GM18520 (cell line): Measurements from ENCODE around the gene SRPX2.
A peak's percentile ranks its signal among the peaks of the same experiment; 100 is the strongest.

ENCODE experiments used
- ATAC-seq: cut with Tn5 transposase; IDR thresholded peaks from one replicate; pipeline ENCODE4 v1.9.1; 2021; ENCODE audit not compliant: unreplicated experiment

Gene SRPX2, protein sequence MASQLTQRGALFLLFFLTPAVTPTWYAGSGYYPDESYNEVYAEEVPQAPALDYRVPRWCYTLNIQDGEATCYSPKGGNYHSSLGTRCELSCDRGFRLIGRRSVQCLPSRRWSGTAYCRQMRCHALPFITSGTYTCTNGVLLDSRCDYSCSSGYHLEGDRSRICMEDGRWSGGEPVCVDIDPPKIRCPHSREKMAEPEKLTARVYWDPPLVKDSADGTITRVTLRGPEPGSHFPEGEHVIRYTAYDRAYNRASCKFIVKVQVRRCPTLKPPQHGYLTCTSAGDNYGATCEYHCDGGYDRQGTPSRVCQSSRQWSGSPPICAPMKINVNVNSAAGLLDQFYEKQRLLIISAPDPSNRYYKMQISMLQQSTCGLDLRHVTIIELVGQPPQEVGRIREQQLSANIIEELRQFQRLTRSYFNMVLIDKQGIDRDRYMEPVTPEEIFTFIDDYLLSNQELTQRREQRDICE

DNA sequence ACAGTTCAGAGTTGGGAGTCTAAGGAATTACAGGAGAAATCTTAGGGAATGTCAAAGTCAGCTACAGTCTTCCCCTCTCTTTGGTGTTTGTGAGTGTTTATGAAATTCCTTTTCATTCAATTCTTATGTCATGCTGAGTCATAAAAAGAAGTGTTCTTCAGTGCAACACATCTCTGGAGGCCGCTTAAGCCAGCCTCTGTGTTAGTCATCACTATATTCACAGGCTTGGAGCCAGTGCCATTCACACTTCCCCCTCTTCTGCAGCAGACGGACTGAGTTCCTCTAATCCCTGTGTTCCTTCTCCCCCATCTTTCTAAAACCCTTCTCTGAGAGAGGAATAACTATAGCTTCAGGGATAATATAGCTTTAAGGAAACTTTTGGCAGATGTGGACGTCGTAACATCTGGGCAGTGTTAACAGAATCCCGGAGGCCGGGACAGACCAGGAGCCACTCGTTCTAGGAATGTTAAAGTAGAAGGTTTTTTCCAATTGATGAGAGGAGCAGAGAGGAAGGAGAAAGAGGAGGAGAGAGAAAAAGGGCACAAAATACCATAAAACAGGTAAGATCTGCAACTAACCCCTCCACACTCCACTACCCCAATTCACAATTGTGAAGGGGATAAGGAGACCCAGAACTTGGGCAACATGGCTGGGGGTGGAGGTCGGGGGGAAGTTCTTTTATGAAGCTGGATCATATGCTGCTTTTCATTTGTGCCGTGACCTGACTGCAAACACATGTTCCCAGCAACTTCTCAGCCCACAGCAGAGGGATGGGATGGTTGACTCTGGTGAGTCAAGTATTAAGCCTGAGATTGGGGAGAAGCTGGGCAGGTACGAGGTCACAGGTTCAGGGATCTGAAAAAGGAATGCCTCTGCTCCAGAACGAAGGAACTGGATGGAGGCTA lies at the start of gene SRPX2:
Gene SRPX2, plus strand, starts transcription at position 244 of the 905 bp plus-strand sequence. CDS start 2,124 bp downstream, outside the sequence.
- no peak for ATAC-seq

DNA sequence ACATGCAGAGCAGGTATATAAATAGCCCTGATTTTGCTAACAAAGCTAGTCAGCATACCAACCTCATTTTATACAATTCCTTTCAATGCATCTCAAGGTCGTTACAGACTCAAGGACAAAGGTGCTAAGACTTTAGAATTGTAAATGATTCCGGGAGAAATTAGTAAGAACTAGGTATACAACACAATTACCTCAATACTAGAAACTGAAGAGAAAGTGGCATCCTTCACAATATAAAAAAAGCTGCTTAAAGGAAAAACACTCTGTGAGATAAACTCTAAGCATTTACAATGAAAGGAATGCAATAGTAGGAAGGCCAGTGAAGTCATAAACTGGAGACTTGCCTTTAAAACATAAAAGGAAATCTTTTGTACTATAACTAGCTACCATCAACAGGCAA lies 47.4 kb upstream of the SRPX2 start:
- no peak for ATAC-seq

DNA sequence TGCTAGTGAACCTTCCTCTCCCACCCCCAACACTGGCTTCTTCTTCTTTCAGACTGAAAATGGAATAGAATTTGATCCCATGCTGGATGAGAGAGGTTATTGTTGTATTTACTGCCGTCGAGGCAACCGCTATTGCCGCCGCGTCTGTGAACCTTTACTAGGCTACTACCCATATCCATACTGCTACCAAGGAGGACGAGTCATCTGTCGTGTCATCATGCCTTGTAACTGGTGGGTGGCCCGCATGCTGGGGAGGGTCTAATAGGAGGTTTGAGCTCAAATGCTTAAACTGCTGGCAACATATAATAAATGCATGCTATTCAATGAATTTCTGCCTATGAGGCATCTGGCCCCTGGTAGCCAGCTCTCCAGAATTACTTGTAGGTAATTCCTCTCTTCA lies 44.5 kb upstream of the SRPX2 start:
- no peak for ATAC-seq

DNA sequence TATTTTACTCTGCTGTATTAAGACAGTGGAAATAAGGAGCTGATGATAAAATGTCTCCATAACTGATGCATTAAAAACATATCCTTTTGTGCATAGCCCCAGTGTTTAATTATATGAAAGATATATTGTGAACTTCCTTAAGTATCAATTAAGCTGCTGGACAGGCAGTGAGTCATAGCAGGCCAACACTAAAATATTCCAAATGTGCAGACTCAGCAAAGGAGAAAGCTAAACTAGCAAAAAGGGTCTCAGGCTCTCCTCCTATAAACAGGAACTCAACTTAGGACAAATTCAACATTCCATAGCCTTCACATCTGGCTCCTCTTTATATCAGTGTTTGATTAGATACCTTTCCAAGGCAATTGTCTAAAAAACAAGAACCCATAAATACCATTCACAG lies 43.7 kb upstream of the SRPX2 start:
- no peak for ATAC-seq

DNA sequence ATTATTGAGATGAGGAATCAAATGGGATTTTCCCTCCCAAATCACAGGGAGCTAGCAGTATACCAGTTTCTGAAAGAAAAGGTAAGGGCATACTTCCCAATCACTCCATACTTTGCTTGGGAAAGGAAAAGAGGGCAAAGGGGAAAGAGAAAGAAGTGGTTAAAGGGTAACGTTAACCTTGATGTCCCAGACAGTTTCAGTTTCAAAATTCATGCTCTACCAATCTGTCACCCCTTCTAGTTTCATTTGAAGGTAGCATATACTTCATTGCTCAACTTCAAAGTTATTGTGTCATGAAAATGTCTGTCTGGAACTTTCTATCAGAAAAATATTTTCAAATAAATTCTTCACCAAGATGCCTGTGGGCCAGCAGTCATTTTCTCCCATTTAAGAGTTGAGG lies 43.2 kb upstream of the SRPX2 start:
- peak; percentile 80 for ATAC-seq

DNA sequence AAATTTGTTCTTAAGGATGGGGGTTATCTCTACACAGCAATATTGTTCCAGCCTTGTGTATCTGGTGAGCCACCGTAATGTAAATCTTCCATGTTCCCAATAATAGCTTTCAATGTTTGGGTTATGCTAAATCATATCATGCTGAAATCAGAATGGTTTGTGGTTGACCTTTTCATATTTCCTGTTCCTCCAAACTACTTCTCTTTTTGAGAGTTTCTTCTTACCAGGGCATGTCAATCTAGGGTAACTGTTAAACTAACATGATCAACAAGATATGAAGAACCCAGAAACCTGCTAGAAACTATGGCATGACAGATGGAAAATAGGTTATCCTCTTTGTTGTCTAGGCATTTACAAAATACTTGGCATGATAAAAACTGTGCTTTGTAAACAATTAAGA lies 37.2 kb upstream of the SRPX2 start:
- no peak for ATAC-seq

DNA sequence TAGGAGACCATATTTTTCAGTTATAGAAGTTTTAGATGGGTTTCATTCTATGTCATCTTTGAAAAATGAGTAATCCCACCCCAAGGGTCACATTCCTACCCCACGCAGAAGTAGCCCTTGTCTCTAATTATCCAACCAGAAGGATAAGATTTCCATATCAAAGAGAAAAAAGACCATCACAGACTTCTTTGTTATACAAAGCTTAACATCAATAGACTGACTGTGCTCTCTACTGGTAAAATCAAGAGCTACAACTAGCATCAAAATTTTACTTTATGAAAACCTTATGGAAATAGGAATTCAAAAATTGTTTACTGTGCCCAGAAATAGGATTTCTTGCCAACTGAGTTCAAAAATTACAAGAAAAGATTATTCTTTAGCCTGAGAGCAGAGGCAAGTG lies 34.4 kb upstream of the SRPX2 start:
- no peak for ATAC-seq

DNA sequence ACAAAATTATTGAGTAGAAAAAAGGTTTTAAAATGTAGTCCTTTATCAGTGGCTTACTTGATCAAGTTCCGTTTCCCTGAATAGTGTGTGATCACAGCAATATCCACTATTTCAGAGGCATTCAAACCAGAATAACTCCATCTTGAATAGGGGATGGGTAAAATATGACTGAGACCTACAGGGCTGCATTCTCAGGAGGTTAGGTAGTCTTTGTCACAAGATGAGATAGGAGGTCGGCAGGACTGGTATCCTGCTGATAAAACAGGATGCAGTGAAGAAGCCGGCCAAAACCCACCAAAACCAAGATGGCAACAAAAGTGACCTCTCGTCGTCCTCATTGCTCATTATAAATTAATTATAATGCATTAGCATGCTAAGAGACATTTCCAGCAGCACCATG lies 32.0 kb upstream of the SRPX2 start:
- ATAC-seq, result no peak

DNA sequence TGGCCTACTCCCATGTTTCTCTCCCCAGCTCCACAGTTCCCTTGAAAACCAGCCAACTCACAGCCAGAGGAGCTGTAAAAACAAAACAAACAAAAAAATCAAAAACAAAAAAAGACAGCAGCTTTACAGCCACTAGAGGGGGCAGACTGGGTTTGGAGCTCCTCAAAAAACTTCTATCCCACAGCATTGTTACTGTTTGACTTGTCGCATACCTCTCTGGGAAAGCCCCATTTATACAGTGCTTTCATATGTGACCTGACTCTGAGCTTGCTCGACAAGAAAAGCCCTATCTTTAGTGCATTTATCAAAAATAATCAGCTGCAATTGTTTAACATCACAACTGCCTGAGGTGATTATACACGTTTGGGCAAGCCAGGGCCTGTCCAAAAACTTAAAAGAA lies 29.0 kb upstream of the SRPX2 start:
- peak; percentile 99 for ATAC-seq

DNA sequence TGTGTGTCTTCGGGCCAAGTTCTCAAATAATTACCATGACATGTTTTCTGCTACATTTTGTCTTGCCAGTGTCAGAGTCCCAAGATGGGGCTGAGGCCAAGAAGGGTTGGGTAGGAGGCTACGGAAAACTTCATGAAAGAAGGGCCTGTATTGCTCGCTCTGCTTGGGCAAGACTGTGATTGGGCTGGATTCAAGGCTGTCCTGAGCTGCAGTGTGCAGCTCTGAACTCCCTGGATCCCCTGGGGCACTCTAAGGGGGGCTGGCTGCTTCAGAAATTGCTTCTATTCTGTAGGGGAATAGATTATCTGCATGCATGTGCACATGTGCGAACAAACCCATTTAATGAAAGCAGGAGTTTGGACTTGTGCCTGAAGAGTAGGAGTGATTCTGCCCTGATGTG lies 21.0 kb upstream of the SRPX2 start:
- ATAC-seq, result no peak

DNA sequence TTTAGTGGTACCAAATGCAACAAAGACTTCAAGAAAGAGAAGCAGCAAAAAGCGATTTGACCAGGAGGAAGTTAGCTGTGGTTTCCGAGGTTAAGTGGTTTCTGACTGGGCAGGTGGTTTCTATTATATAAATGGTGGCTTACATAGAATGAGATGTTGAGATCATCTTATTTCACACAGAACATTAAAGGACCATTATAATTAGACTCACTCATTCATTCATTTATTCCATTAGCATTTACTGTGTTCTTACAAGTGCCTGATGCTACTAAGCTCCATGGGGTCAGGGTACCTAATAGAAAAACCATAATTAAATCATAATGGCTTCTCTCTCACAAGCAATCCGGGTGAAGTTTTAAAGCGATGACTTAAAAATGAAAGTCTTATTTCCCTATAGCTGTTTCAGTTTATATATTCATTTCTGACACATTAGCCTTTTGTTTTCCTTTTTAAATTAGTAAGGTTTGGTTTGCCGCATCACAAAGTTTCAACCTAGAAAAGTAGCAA lies 18.0 kb upstream of the SRPX2 start:
- peak; percentile 82 for ATAC-seq

DNA sequence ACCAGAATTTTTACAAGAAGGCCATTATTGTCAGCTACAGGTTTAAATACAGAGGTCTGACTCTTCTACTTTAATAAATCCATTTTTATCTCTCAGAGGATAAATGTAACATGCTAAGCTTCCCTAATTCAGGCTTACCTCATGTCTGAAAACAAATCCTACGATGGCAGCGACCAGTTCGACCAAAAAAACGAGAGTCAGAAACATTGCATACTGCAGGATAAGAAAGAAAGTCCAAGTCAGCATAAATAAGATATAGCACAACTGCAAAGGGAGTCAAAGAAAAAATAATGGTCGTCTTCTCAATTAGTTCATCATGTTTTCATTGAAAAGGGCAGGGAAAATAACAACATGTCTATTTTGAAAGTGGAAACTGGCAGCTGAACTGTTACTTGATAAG lies 9.0 kb upstream of the SRPX2 start:
- ATAC-seq, result no peak

DNA sequence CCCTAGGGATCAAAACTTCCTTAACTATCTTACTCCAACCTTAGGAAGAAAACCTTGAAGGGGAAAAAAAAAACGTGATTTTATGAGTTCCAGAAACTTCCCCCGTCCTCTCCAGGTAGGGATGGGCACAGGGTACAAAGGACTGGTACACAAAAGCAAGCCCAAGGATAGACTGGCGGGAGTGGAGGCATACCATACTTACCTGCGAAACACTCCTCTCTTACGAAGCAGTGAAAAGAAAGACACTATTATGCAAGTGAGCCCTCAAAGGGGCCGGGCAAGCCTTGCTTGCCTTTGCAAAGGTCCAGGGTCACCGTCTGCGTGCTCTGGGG lies 8.0 kb upstream of the SRPX2 start:
- no peak for ATAC-seq

DNA sequence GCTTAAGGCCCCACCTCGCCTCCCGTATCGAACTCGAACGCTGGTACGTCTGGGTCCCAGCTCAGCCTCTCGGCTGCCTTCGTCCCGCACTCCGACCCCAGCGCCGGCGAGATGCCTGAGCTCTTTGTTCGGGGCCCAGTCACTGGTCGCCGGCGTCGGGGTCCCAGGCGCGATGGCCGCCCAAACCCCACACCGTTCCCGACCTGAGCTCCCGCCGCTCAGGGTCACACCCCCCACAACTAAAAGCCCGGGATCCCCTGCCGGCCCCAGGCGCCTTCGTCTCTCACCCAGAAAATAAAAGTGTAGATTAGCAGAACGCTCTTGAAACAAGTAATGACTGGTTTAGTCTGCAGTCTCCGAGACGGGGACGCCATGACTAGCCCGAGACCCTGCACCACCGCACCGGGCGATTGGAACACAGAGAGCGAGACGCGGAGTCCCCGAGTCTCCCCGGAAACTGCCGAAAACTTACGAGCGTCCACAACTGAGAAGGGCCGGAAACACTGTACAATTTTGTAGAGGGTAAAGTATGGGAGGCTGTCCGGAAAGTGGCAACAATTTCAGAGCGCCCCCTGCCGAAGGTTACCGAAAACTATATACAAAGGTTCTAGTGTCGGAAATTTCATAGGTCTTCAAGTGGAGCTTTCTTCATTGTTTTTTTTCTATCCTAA lies 7.5 kb upstream of the SRPX2 start, which contains the start of gene TSPAN6:
Gene TSPAN6, minus strand, starts transcription at position 486 of the 671 bp plus-strand sequence. Its CDS starts 112 bp downstream, at position 374.
- peak; percentile 82 for ATAC-seq

DNA sequence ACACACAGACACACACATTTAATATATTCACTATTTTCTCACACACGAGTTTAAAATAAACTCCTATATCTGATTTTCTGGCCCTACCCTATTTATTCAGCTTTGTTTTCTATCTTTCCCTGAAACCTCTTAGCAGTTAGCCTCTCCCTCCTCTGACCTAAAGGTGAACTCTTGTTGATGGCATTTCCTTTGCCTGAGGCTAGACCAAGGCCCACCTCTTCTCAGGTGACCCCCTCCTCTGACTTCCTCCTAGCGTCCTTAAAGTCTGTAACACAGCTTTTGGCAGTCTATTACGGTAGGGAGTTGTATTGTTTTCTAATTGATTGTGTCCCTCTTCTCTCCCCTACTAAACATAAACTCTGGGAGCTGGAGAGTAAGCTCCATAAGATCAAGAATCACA lies 1.7 kb upstream of the SRPX2 start:
- ATAC-seq, result no peak

DNA sequence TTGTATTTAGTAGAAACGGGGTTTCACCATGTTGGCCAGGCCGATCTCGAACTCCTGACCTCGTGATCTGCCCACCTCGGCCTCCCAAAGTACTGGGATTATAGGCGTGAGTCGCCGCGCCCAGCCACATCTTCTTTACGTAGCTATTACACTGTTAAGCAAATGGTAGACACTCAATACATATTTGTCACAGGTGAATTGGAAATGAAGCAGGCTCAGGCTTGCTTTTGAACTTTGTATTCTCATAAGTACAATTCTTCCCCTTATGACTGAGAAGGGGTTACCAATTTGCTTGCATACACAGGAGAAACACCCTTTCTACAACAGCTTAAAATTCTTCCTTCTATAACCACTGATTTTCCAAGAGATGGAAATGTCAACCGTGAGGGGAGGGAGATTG lies 787 bp upstream of the SRPX2 start:
- no peak for ATAC-seq

DNA sequence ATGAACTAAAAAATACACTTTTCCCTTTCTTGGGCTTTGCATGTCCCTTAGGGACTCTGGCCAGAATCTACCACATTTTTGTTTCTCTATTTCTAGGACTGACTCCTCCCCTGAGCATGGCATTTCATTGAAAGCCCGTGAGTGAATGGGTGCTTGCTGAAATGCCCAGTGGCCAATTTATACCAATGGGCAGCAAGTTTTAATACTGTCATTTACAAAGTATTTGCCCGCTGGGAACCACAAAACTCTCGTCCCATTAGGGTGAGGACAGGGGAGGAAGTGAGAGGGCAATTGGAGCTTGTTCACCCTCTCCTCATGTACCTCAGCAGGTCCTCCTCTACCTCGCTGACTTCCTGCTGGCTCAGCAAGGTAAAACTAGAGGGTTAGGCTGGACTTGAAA lies 1.1 kb downstream of the SRPX2 start:
- no peak for ATAC-seq

DNA sequence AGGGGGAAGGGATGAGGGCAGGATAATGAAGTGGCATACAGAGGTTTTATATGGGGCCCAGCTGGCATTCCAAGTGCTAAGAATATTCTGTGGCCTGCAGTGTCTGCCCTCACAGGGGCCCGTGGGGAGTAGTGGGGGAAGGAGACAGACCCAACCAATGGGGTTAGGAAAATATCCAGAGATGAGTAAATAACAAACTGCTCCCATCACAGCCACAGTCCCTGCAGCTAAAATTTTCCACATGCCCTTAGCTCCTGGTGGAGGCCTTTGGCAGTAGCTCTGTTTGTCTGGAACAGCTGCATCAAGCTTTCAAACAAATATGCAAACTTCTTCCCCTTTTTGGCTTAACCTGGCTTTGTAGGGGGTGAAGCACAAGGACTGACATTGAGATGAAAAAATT lies 3.1 kb downstream of the SRPX2 start:
- no peak for ATAC-seq

DNA sequence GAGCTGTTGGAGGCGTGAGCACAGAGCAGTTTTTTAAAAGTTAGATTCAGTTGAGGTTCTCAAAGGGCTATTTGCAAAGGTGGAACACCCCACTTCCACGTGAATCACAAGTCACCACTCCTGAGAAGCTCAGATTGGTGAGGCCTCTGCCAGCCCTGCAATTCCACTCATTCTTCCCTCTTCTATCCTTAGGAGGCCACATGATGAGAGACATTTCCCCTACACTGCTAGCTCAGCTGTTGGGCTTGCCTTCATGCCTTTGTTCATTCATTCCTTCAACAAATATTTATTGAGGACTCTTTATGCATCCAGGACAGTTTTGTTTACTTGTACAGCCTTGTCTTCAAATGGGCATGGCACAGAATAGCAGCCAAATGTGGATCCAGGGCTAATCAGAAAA lies 3.7 kb downstream of the SRPX2 start:
- no peak for ATAC-seq

DNA sequence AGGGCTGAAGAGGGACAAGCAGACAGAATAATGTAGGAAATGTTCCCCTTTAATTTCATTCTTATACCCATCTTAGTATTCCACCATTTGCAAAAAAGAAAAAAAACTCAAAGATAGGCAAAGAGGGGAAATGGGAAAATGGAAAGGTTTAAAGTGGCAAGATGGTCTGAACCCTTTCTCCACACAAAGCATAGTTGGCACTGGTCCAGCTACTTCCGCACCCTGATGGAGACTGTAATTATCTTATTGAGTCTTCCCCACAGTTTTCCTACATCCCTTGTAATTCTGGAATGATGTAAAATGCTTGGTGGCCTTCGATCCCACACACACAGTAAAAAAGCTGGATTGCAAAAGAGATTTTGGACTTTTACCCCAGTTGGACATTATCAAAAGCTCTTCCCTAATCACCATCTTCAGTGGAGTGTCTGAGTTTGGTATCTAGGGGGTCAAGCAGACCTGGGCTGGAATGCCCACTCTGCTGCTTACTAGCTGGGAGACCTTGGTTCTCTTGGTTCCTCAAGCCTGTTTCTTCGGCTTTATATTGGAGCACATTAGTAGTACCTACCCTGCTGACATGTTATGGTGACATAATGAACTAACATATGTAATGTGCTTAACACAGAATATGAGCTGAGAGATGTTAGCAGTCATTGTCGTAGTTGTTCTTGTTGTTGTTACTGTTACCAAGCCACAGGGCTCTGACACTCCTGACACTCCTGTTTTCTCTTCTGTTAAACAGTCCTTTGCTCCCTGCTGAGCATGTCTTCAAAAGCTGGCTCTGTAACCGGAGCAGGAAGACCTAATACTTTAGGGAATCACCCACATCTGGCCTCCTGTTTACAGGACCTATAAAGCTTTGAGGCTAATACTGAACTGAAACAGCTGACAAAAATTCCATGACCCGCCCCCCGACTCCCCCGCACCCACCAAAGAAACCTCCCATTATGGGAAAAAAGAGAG lies 4.7 kb downstream of the SRPX2 start:
- no peak for ATAC-seq
